IgD-negative memory B cell (primary cell): ENCODE measurements around the gene GRAMD4. TPM values are rescaled to one million over a fixed set of nuclear protein-coding genes. Genes with fewer than 3 reads are reported as not detected.

Experiments
- H3K27ac Mint-ChIP-seq, 3 donors: one replicate each; pipeline ENCODE4 v1.8.0; 2020 to 2022; ENCODE audit warnings: mild to moderate bottlenecking in 3 of 3, mixed read lengths in 3 of 3, moderate library complexity in 1 of 3
- H3K27me3 Mint-ChIP-seq: one replicate; pipeline ENCODE4 v1.8.0; 2021; ENCODE audit warnings: mixed read lengths
- H3K36me3 Mint-ChIP-seq: one replicate; pipeline ENCODE4 v1.8.0; 2020; ENCODE audit warnings: mild to moderate bottlenecking, mixed read lengths
- H3K4me1 Mint-ChIP-seq, 3 donors: one replicate each; pipeline ENCODE4 v1.8.0; 2020 to 2022; ENCODE audit warnings: mixed read lengths in 3 of 3, mild to moderate bottlenecking in 1 of 3
- H3K4me3 Mint-ChIP-seq, 4 donors: one replicate each; pipeline ENCODE4 v1.8.0; 2020 to 2022; ENCODE audit warnings: mild to moderate bottlenecking in 4 of 4, mixed read lengths in 4 of 4, moderate library complexity in 3 of 4
- H3K9me3 Mint-ChIP-seq, 3 donors: one replicate each; pipeline ENCODE4 v1.8.0; 2020 to 2021; ENCODE audit warnings: mixed read lengths in 3 of 3, mild to moderate bottlenecking in 1 of 3
- polyA plus RNA-seq: library from polyadenylated mRNA; unstranded; fragments of 300-500 nt; fragmentation: Illumina TruSeq; gene quantifications from one replicate; pipeline ENCODE4 v1.2.3, GENCODE V29; 2021

The GRAMD4 gene
- polyA plus RNA-seq, 1 donor from 2014 or later = 18.4 TPM

GRCh38 chr22:46707305-46707704 lies 87.1 kb downstream of the GRAMD4 start:
- Mint-ChIP-seq H3K27ac (peak overlapping the region in 1 of 3 donors; percentile 39), H3K4me1 (no peaks in the 10 kb centered on the region), H3K9me3 (no peaks in the 10 kb centered on the region), H3K27me3 (no peaks in the 10 kb centered on the region), H3K36me3 (peaks cover 20% of the 10 kb centered on the region), H3K4me3 (no peak overlapping the region)

- peaks cover 18% of the 10 kb centered on the region for H3K36me3 Mint-ChIP-seq
- H3K27me3 Mint-ChIP-seq = no peaks in the 10 kb centered on the region
- peaks cover 0 to 1% (median 0%) of the 10 kb centered on the region in 3 donors for H3K4me1 Mint-ChIP-seq
- H3K27ac Mint-ChIP-seq = no peak overlapping the region
- peak overlapping the region in 1 of 4 donors; percentile 47 for H3K4me3 Mint-ChIP-seq
- H3K9me3 Mint-ChIP-seq = no peaks in the 10 kb centered on the region
These were observed 87.8 kb downstream of the GRAMD4 start for GRCh38 chr22:46707827-46708570.

GRCh38 chr22:46708766-46709330 lies 88.7 kb downstream of the GRAMD4 start:
- peaks cover 15% of the 10 kb centered on the region for H3K36me3 Mint-ChIP-seq
- peak overlapping the region in 1 of 3 donors; percentile 62 for H3K27ac Mint-ChIP-seq
- peaks cover 0 to 2% (median 0%) of the 10 kb centered on the region in 3 donors for H3K4me1 Mint-ChIP-seq

GRCh38 chr22:46710806-46711205 lies 90.6 kb downstream of the GRAMD4 start:
- Mint-ChIP-seq H3K36me3 (peaks cover 16% of the 10 kb centered on the region), H3K27ac (no peak overlapping the region), H3K27me3 (no peaks in the 10 kb centered on the region)

More at GRCh38 chr22:46708766-46709330, 88.7 kb downstream of the GRAMD4 start:
- Mint-ChIP-seq H3K9me3 (no peaks in the 10 kb centered on the region), H3K4me3 (no peak overlapping the region), H3K27me3 (no peaks in the 10 kb centered on the region)

GRCh38 chr22:46712288-46712687 lies 92.1 kb downstream of the GRAMD4 start:
- no peak overlapping the region for H3K27ac Mint-ChIP-seq
- no peak overlapping the region for H3K4me3 Mint-ChIP-seq
- peaks cover 14% of the 10 kb centered on the region for H3K36me3 Mint-ChIP-seq
- H3K4me1 Mint-ChIP-seq = peaks cover 0 to 5% (median 0%) of the 10 kb centered on the region in 3 donors
- no peaks in the 10 kb centered on the region for H3K9me3 Mint-ChIP-seq
- no peaks in the 10 kb centered on the region for H3K27me3 Mint-ChIP-seq

More at GRCh38 chr22:46710806-46711205, 90.6 kb downstream of the GRAMD4 start:
- peaks cover 0 to 5% (median 0%) of the 10 kb centered on the region in 3 donors for H3K4me1 Mint-ChIP-seq
- H3K9me3 Mint-ChIP-seq = no peaks in the 10 kb centered on the region
- no peak overlapping the region for H3K4me3 Mint-ChIP-seq

- peaks cover 0 to 5% (median 3%) of the 10 kb centered on the region in 3 donors for H3K4me1 Mint-ChIP-seq
These were observed 94.4 kb downstream of the GRAMD4 start for GRCh38 chr22:46714550-46714949.

GRCh38 chr22:46719921-46720320 lies 99.7 kb downstream of the GRAMD4 start:
- H3K27me3 Mint-ChIP-seq = no peaks in the 10 kb centered on the region
- H3K4me1 Mint-ChIP-seq = peaks cover 0 to 7% (median 6%) of the 10 kb centered on the region in 3 donors
- H3K27ac Mint-ChIP-seq = no peak overlapping the region
- H3K9me3 Mint-ChIP-seq = no peaks in the 10 kb centered on the region
- H3K36me3 Mint-ChIP-seq = peaks cover 11% of the 10 kb centered on the region
- no peak overlapping the region for H3K4me3 Mint-ChIP-seq

More at GRCh38 chr22:46714550-46714949, 94.4 kb downstream of the GRAMD4 start:
- Mint-ChIP-seq H3K27ac (no peak overlapping the region), H3K36me3 (peaks cover 13% of the 10 kb centered on the region), H3K27me3 (no peaks in the 10 kb centered on the region), H3K4me3 (no peak overlapping the region), H3K9me3 (no peaks in the 10 kb centered on the region)

GRCh38 chr22:46721501-46722085 lies 101.4 kb downstream of the GRAMD4 start:
- Mint-ChIP-seq H3K27ac (no peak overlapping the region), H3K36me3 (peaks cover 10% of the 10 kb centered on the region), H3K4me3 (no peak overlapping the region), H3K9me3 (no peaks in the 10 kb centered on the region), H3K27me3 (no peaks in the 10 kb centered on the region), H3K4me1 (peaks cover 4 to 7% (median 6%) of the 10 kb centered on the region in 3 donors)

- Mint-ChIP-seq H3K4me3 (no peak overlapping the region), H3K9me3 (no peaks in the 10 kb centered on the region), H3K27me3 (no peaks in the 10 kb centered on the region), H3K36me3 (peaks cover 8% of the 10 kb centered on the region), H3K4me1 (peaks cover 9 to 12% (median 10%) of the 10 kb centered on the region in 3 donors), H3K27ac (no peak overlapping the region)
These were observed 103.7 kb downstream of the GRAMD4 start for GRCh38 chr22:46723882-46724281.

GRCh38 chr22:46725096-46725495 lies 104.9 kb downstream of the GRAMD4 start:
- Mint-ChIP-seq H3K36me3 (peaks cover 3% of the 10 kb centered on the region), H3K4me1 (peaks cover 11 to 16% (median 14%) of the 10 kb centered on the region in 3 donors), H3K9me3 (no peaks in the 10 kb centered on the region), H3K27me3 (no peaks in the 10 kb centered on the region), H3K27ac (no peak overlapping the region), H3K4me3 (peak overlapping the region in 1 of 4 donors; percentile 33)

GRCh38 chr22:46726066-46726985 lies 106.1 kb downstream of the GRAMD4 start:
- H3K36me3 Mint-ChIP-seq = peaks cover 1% of the 10 kb centered on the region
- H3K27ac Mint-ChIP-seq = no peak overlapping the region
- peak overlapping the region in 1 of 4 donors; percentile 81 for H3K4me3 Mint-ChIP-seq
- H3K4me1 Mint-ChIP-seq = peaks cover 15 to 16% (median 16%) of the 10 kb centered on the region in 3 donors
- H3K9me3 Mint-ChIP-seq = no peaks in the 10 kb centered on the region
- no peaks in the 10 kb centered on the region for H3K27me3 Mint-ChIP-seq

- Mint-ChIP-seq H3K27me3 (no peaks in the 10 kb centered on the region), H3K9me3 (no peaks in the 10 kb centered on the region), H3K36me3 (peaks cover 3% of the 10 kb centered on the region), H3K4me3 (peak overlapping the region in 2 of 4 donors; percentile 18 to 81), H3K27ac (peak overlapping the region in 2 of 3 donors; percentile 23 to 88), H3K4me1 (peaks cover 16 to 18% (median 16%) of the 10 kb centered on the region in 3 donors)
These were observed 106.8 kb downstream of the GRAMD4 start for GRCh38 chr22:46726986-46727317.

GRCh38 chr22:46727813-46728364 lies 107.7 kb downstream of the GRAMD4 start:
- no peaks in the 10 kb centered on the region for H3K27me3 Mint-ChIP-seq
- no peaks in the 10 kb centered on the region for H3K9me3 Mint-ChIP-seq
- no peak overlapping the region for H3K27ac Mint-ChIP-seq
- peaks cover 3% of the 10 kb centered on the region for H3K36me3 Mint-ChIP-seq
- H3K4me3 Mint-ChIP-seq = no peak overlapping the region
- peaks cover 16 to 20% (median 16%) of the 10 kb centered on the region in 3 donors for H3K4me1 Mint-ChIP-seq

GRCh38 chr22:46728470-46728869 lies 108.3 kb downstream of the GRAMD4 start:
- Mint-ChIP-seq H3K4me1 (peaks cover 16 to 20% (median 16%) of the 10 kb centered on the region in 3 donors), H3K9me3 (no peaks in the 10 kb centered on the region), H3K27me3 (no peaks in the 10 kb centered on the region), H3K4me3 (peak overlapping the region in 1 of 4 donors; percentile 9), H3K27ac (no peak overlapping the region), H3K36me3 (peaks cover 3% of the 10 kb centered on the region)
